ENCODE measurements around the gene CABCOCO1. TPM values are rescaled to one million over a fixed set of nuclear protein-coding genes. Genes with fewer than 3 reads are reported as not detected.

The CABCOCO1 gene
- total RNA-seq, 2 experiments from 2014 or later = not detected

DNA sequence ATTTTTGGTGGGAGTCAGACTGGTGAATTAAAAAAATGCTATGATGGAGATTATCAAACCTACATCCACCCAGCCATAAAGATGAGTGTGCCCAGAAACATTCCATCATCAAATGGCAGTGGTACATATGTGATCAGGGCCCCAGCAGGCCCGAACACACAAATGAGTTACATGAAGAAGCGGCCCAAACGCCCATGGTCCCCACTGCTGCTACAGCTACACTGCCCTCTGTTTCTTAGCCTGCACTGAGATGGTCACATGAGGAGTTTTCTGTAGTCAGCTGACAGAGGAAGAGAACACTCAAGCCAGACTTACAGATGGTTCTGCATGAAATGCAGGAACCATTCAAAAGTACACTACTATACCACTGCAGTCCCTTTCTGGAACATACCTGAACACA lies 142.4 kb downstream of the CABCOCO1 start:
- CTCF ChIA-PET = interaction anchor here (1.3 to 1.8 kb wide), 2 partner anchors 9 to 19 kb away, joined by 4 read pairs; no protein-coding TSS in a partner anchor
- Mint-ChIP-seq H3K36me3 (ENCODE audit: low read depth) (no peaks in the 10 kb centered on the region), H3K4me1 (peaks cover 2% of the 10 kb centered on the region), H3K4me3 (no peak overlapping the region), H3K27ac (no peak overlapping the region), H3K9me3 (peaks cover 4% of the 10 kb centered on the region), H3K27me3 (no peaks in the 10 kb centered on the region)
- DNase-seq = no peak
- POLR2A ChIA-PET = interaction anchor here (0.6 kb wide), 1 partner anchor 283 kb away, joined by 3 read pairs; no protein-coding TSS in a partner anchor

DNA sequence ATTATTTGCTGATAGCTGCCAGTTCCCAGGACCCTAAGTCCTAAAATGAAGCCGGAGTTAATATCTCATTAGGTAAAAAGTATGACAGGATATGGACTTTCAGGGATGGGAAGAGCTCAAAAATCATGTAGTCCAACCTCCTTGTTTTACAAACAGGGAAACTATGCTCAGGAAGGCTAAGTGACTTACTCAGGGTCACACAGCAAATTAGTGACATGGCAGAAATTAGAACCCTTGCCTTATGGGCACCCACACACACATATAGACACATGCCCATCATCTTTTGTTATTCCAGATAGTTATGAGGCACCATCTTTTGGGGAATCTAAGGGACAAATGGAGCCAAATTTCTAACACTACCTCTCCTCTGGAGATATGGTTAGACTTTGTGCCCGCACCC lies 147.5 kb downstream of the CABCOCO1 start:
- DNase-seq = no peak
- no peak overlapping the region for H3K27ac Mint-ChIP-seq
- H3K27me3 Mint-ChIP-seq = no peaks in the 10 kb centered on the region
- no peak overlapping the region for H3K4me3 Mint-ChIP-seq
- peaks cover 3% of the 10 kb centered on the region for H3K4me1 Mint-ChIP-seq
- ChIA-PET POLR2A (no interaction called here), CTCF (interaction anchor here (1.6 kb wide), 1 partner anchor 12 kb away, joined by 3 read pairs; no protein-coding TSS in a partner anchor)
- H3K36me3 Mint-ChIP-seq (ENCODE audit: low read depth) = no peaks in the 10 kb centered on the region
- H3K9me3 Mint-ChIP-seq = peaks cover 4% of the 10 kb centered on the region

DNA sequence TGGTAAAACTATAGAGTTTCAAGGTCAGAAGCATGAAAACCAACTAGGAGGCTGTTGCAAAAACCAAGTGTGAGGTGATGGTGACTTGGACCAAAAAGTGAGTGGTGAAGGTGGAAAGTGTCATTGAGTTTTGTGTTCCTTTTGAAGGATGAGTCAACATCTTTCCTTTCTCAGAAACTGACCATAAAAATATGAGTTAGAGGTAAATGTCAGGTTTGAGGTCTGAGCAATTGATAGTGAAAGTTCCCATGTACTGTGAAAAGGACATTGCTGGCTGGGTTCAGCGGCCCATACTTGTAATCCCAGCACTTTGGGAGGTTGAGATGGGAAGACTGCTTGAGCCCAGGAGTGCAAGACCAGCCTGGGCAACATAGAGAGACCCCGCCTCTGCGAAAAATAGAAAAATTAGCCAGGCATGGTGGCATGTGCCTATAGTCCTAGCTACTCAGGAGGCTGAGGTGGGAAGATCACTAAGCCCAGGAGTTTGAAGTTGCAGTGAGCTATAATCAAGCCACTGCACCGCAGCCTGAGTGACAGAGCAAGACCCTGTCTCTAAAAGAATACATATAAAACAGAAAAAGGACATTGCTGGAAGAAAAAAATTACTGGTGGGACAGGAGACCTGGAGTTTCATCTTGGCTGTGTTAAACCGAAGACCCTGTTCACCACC lies 149.5 kb downstream of the CABCOCO1 start:
- no peaks in the 10 kb centered on the region for H3K36me3 Mint-ChIP-seq (ENCODE audit: low read depth)
- H3K27me3 Mint-ChIP-seq = no peaks in the 10 kb centered on the region
- H3K4me1 Mint-ChIP-seq = peaks cover 3% of the 10 kb centered on the region
- H3K4me3 Mint-ChIP-seq = no peak overlapping the region
- H3K9me3 Mint-ChIP-seq = no peaks in the 10 kb centered on the region
- no peak for DNase-seq
- peak overlapping the region; percentile 6 for H3K27ac Mint-ChIP-seq
- POLR2A ChIA-PET = no interaction called here
- CTCF ChIA-PET = interaction anchor here (1.1 kb wide), 1 partner anchor 36 kb away, joined by 4 read pairs; no protein-coding TSS in a partner anchor

DNA sequence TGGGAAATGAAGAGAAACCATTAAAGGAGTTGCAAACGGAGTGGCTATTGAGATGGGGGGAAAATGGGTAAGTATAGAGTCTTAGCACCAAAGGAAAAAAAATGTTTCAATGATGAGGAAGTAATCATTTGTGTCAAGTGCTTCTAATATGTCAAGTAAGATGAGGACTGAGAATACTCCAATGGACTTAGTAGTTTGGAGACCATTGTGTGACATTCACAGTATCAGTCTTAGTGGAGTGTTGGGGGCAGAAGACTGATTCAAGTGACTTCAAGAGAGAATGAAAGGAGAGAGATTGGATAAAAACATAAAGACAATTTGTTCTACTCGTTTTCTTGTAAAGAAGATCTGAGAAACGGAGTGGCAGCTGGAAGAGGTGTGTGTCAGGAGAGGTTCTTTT lies 150.2 kb downstream of the CABCOCO1 start:
- ChIA-PET CTCF (interaction anchor here (1.1 kb wide), 1 partner anchor 35 kb away, joined by 4 read pairs; no protein-coding TSS in a partner anchor), POLR2A (no interaction called here)
- no peak overlapping the region for H3K27ac Mint-ChIP-seq

DNA sequence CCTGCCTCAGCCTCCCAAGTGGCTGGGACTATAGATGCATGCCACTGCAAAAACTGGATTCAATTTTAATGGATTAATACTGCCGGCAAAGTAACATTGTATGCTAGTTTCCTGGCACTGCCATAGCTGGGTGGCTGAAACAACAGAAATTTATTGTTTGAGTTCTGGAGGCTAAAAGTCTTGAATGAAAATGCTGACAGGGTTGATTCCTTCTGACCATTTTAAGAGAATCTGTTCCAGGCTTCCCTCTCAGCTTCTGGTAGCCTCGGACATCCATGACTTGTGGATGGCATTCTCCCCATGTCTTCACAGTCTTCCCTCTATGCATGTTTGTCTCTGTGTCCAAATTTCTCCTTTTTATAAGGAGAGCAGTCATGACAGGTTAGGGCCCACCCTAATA lies 151.4 kb downstream of the CABCOCO1 start:
- no peaks in the 10 kb centered on the region for H3K36me3 Mint-ChIP-seq (ENCODE audit: low read depth)
- H3K4me3 Mint-ChIP-seq = no peak overlapping the region
- no peaks in the 10 kb centered on the region for H3K27me3 Mint-ChIP-seq
- peaks cover 3% of the 10 kb centered on the region for H3K4me1 Mint-ChIP-seq
- DNase-seq = no peak
- ChIA-PET CTCF (interaction anchor here (0.8 kb wide), 1 partner anchor 9 kb away, joined by 4 read pairs; no protein-coding TSS in a partner anchor), POLR2A (no interaction called here)
- no peaks in the 10 kb centered on the region for H3K9me3 Mint-ChIP-seq
- no peak overlapping the region for H3K27ac Mint-ChIP-seq

More for the DNA sequence above, 150.2 kb downstream of the CABCOCO1 start:
- Mint-ChIP-seq H3K9me3 (no peaks in the 10 kb centered on the region), H3K4me1 (peaks cover 3% of the 10 kb centered on the region), H3K36me3 (ENCODE audit: low read depth) (no peaks in the 10 kb centered on the region), H3K4me3 (no peak overlapping the region), H3K27me3 (no peaks in the 10 kb centered on the region)
- no peak for DNase-seq

DNA sequence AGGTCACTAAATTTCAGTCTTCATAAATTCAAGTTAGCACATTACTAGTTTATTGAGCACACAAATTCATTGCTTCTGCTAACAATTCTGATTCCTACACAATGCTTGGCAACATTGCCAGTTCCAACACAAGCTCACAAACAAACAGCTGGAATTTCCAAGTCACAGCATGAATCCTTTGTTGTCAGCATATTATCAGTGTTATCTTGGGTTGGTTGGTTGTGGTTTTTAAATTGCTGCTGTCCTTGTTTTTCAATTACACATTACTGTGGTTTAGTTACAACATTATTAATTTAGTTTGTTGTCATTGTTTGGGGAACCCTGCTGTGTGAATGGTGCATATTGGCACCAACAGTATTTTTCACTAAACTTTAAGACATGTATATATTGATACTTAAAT lies 152.8 kb downstream of the CABCOCO1 start:
- peaks cover 3% of the 10 kb centered on the region for H3K4me1 Mint-ChIP-seq
- no peak overlapping the region for H3K27ac Mint-ChIP-seq
- H3K4me3 Mint-ChIP-seq = no peak overlapping the region
- H3K36me3 Mint-ChIP-seq (ENCODE audit: low read depth) = no peaks in the 10 kb centered on the region
- no peaks in the 10 kb centered on the region for H3K27me3 Mint-ChIP-seq
- CTCF ChIA-PET = interaction anchor here (0.7 to 1.4 kb wide), 2 partner anchors 12 to 65 kb away, joined by 3 to 5 read pairs; no protein-coding TSS in a partner anchor
- DNase-seq = no peak
- no peaks in the 10 kb centered on the region for H3K9me3 Mint-ChIP-seq
- POLR2A ChIA-PET = no interaction called here

Other genes with a start within 250 kb of the CABCOCO1 start
- gene TMEM26, start 209.5 kb upstream of the CABCOCO1 start, total RNA-seq = not detected
- gene ARID5B, start 238.8 kb downstream of the CABCOCO1 start, total RNA-seq = 10 to 100 TPM; 41.2 to 42.9 TPM